Neural progenitor cell (in vitro differentiated cells): ENCODE data around the gene PIGQ. TPM values are rescaled to one million over a fixed set of nuclear protein-coding genes. Genes with fewer than 3 reads are reported as not detected.

Experiments
- DNase-seq: peaks from one replicate; pipeline ENCODE4 v3.0.0-alpha.2; 2016; ENCODE audit warnings: low spot score
- H2AFZ ChIP-seq: fragments of 200-600 bp; sonication (generic); replicated peaks from 2 replicates; pipeline ENCODE4 v1.6.1; 2016; ENCODE audit warnings: antibody characterized with exemption
- H3F3A ChIP-seq: fragments of 200-600 bp; sonication (generic); 2 replicates; pipeline ENCODE4 v1.6.1; 2016; ENCODE audit warnings: antibody characterized with exemption, low read depth
- H3K27ac ChIP-seq: fragments of 200-600 bp; sonication (generic); 2 replicates; pipeline ENCODE4 v1.5.1; 2016; ENCODE audit warnings: mild to moderate bottlenecking
- H3K27me3 ChIP-seq: fragments of 200-600 bp; sonication (generic); 2 replicates; pipeline ENCODE4 v1.6.1; 2016; ENCODE audit warnings: mild to moderate bottlenecking, moderate library complexity
- H3K36me3 ChIP-seq: fragments of 200-600 bp; sonication (generic); 2 replicates; pipeline ENCODE4 v1.5.1; 2016
- H3K4me1 ChIP-seq: fragments of 200-600 bp; sonication (generic); 2 replicates; pipeline ENCODE4 v1.6.1; 2016; ENCODE audit warnings: mixed run types
- H3K4me2 ChIP-seq: fragments of 200-600 bp; sonication (generic); 2 replicates; pipeline ENCODE4 v1.6.1; 2016
- H3K4me3 ChIP-seq: fragments of 200-600 bp; sonication (generic); 2 replicates; pipeline ENCODE4 v1.5.1; 2016
- H3K79me2 ChIP-seq: fragments of 200-600 bp; sonication (generic); 2 replicates; pipeline ENCODE4 v1.6.1; 2016; ENCODE audit warnings: low read depth
- H3K9ac ChIP-seq: fragments of 200-600 bp; sonication (generic); 2 replicates; pipeline ENCODE4 v1.6.1; 2016
- H3K9me3 ChIP-seq: fragments of 200-600 bp; sonication (generic); 2 replicates; pipeline ENCODE4 v1.5.1; 2016; ENCODE audit warnings: low read depth
- H4K20me1 ChIP-seq: fragments of 200-600 bp; sonication (generic); 2 replicates; pipeline ENCODE4 v1.6.1; 2016; ENCODE audit warnings: low read depth
- H3K27ac Mint-ChIP-seq: 3 replicates; pipeline ENCODE4 v1.8.0; 2021; ENCODE audit warnings: mixed read lengths
- H3K27me3 Mint-ChIP-seq: 2 replicates; pipeline ENCODE4 v1.8.0; 2022; ENCODE audit warnings: low read depth, mild to moderate bottlenecking, inconsistent platforms, moderate library complexity, mixed read lengths; ENCODE audit not compliant: insufficient read depth
- H3K36me3 Mint-ChIP-seq: 3 replicates; pipeline ENCODE4 v1.8.0; 2021; ENCODE audit warnings: mixed read lengths
- H3K4me1 Mint-ChIP-seq: 3 replicates; pipeline ENCODE4 v1.8.0; 2021; ENCODE audit warnings: mixed read lengths
- H3K4me3 Mint-ChIP-seq: 3 replicates; pipeline ENCODE4 v1.8.0; 2021; ENCODE audit warnings: mild to moderate bottlenecking, moderate library complexity, mixed read lengths
- H3K9me3 Mint-ChIP-seq: 3 replicates; pipeline ENCODE4 v1.8.0; 2020; ENCODE audit warnings: mixed read lengths
- CTCF ChIP-seq: fragments of 200-600 bp; sonication (generic); IDR thresholded peaks from 2 replicates; pipeline ENCODE4 v1.5.1; 2017; ENCODE audit warnings: antibody characterized with exemption, mild to moderate bottlenecking
- EZH2 ChIP-seq: fragments of 200-600 bp; sonication (generic); IDR thresholded peaks from 2 replicates; pipeline ENCODE4 v1.6.1; 2017; ENCODE audit warnings: antibody characterized with exemption, mild to moderate bottlenecking, moderate library complexity
- EZH2phosphoT487 ChIP-seq: fragments of 200-600 bp; sonication (generic); IDR thresholded peaks from 2 replicates; pipeline ENCODE4 v1.6.1; 2017; ENCODE audit warnings: antibody characterized with exemption
- total RNA-seq: library from RNA; depleted of rRNA; stranded (reverse); fragments of >200 nt; gene quantifications from 2 replicates; pipeline ENCODE4 v1.2.3, GENCODE V29; 2015; ENCODE audit warnings: low replicate concordance

Gene PIGQ
- total RNA-seq, 1 donor from 2014 or later = 16.1 TPM

- Mint-ChIP-seq H3K27ac (no peak overlapping the region), H3K27me3 (peaks cover 2% of the 10 kb centered on the region)
- no peak overlapping the region for H3K4me3 ChIP-seq
These were observed 18.6 kb upstream of the PIGQ start for GRCh38 chr16:551210-551609.

GRCh38 chr16:552171-552570, 17.6 kb upstream of the PIGQ start:
- Mint-ChIP-seq H3K4me3 (no peak overlapping the region), H3K36me3 (no peaks in the 10 kb centered on the region), H3K27ac (no peak overlapping the region), H3K9me3 (no peaks in the 10 kb centered on the region), H3K27me3 (peaks cover 2% of the 10 kb centered on the region), H3K4me1 (peaks cover 3% of the 10 kb centered on the region)
- H3K4me2 ChIP-seq = no peak overlapping the region
- peaks cover 6% of the 10 kb centered on the region for H4K20me1 ChIP-seq
- H3K9me3 ChIP-seq = no peaks in the 10 kb centered on the region
- peaks cover 1% of the 10 kb centered on the region for H3K27me3 ChIP-seq
- H3K4me3 ChIP-seq = no peak overlapping the region
- H3K27ac ChIP-seq = no peak overlapping the region
- no peaks in the 10 kb centered on the region for H3K79me2 ChIP-seq
- H2AFZ ChIP-seq = no peak overlapping the region
- H3F3A ChIP-seq = peaks cover 4% of the 10 kb centered on the region
- H3K4me1 ChIP-seq = no peaks in the 10 kb centered on the region
- DNase-seq = no peak
- no peak for TF ChIP-seq EZH2phosphoT487
- no peak for TF ChIP-seq CTCF
- TF ChIP-seq EZH2 = no peak
- H3K36me3 ChIP-seq = no peaks in the 10 kb centered on the region
- H3K9ac ChIP-seq = no peak overlapping the region

More at GRCh38 chr16:551210-551609, 18.6 kb upstream of the PIGQ start:
- TF ChIP-seq EZH2 (no peak), EZH2phosphoT487 (no peak), CTCF (no peak)
- Mint-ChIP-seq H3K4me3 (no peak overlapping the region), H3K4me1 (peaks cover 3% of the 10 kb centered on the region), H3K9me3 (no peaks in the 10 kb centered on the region), H3K36me3 (no peaks in the 10 kb centered on the region)
- no peaks in the 10 kb centered on the region for H3K79me2 ChIP-seq
- H4K20me1 ChIP-seq = peaks cover 11% of the 10 kb centered on the region
- no peak overlapping the region for H3K27ac ChIP-seq
- no peaks in the 10 kb centered on the region for H3K9me3 ChIP-seq
- H3K9ac ChIP-seq = no peak overlapping the region
- H2AFZ ChIP-seq = no peak overlapping the region
- peaks cover 4% of the 10 kb centered on the region for H3F3A ChIP-seq
- no peaks in the 10 kb centered on the region for H3K27me3 ChIP-seq
- H3K36me3 ChIP-seq = no peaks in the 10 kb centered on the region
- H3K4me1 ChIP-seq = no peaks in the 10 kb centered on the region
- no peak for DNase-seq
- H3K4me2 ChIP-seq = no peak overlapping the region

- H3K36me3 ChIP-seq = no peaks in the 10 kb centered on the region
- no peaks in the 10 kb centered on the region for H3K9me3 Mint-ChIP-seq
- peaks cover 17% of the 10 kb centered on the region for H3K27me3 ChIP-seq
- TF ChIP-seq EZH2 (no peak), CTCF (no peak)
- no peak overlapping the region for H3K4me3 Mint-ChIP-seq
- no peak for DNase-seq
- no peak overlapping the region for H3K27ac Mint-ChIP-seq
- H3K4me1 Mint-ChIP-seq = peaks cover 3% of the 10 kb centered on the region
- H3K36me3 Mint-ChIP-seq = no peaks in the 10 kb centered on the region
- H3K4me3 ChIP-seq = no peak overlapping the region
- no peak overlapping the region for H3K4me2 ChIP-seq
- no peak overlapping the region for H3K9ac ChIP-seq
- H3F3A ChIP-seq = peaks cover 4% of the 10 kb centered on the region
- no peak overlapping the region for H3K27ac ChIP-seq
- H2AFZ ChIP-seq = no peak overlapping the region
- H3K27me3 Mint-ChIP-seq = peaks cover 9% of the 10 kb centered on the region
- H3K9me3 ChIP-seq = no peaks in the 10 kb centered on the region
- H3K4me1 ChIP-seq = no peaks in the 10 kb centered on the region
- H3K79me2 ChIP-seq = no peaks in the 10 kb centered on the region
- H4K20me1 ChIP-seq = no peaks in the 10 kb centered on the region
These were observed 16.0 kb upstream of the PIGQ start for GRCh38 chr16:553601-554296.
